Measurements from ENCODE around the gene ZBED1. TPM values are rescaled to one million over a fixed set of nuclear protein-coding genes. Genes with fewer than 3 reads are reported as not detected.
A peak's percentile ranks its signal among the peaks of the same experiment; 100 is the strongest.

Gene ZBED1
- total RNA-seq, 2 donors from 2014 or later = 33.3 to 44.6 TPM

GRCh38 chrX:2503591-2504500 lies 3.1 kb upstream of the ZBED1 start:
- no peak overlapping the region for H3K27ac ChIP-seq
- H3K27me3 ChIP-seq = no peaks in the 10 kb centered on the region
- H3K4me3 ChIP-seq = no peak overlapping the region
- no peak overlapping the region for H3K9ac ChIP-seq (ENCODE audit: low read depth in 2 of 2, low read length in 2 of 2)
- DNase-seq = no peak
- H3K9me3 ChIP-seq = no peaks in the 10 kb centered on the region
- no peak for TF ChIP-seq CTCF (IDR thresholded peaks at IDR 0.05)
- peaks cover 4% of the 10 kb centered on the region for H3K4me1 ChIP-seq
- intact Hi-C loops (cut with DNase I) = loop anchor here (5.0 to 10.0 kb wide), 2 partner anchors 92 to 111 kb away; no protein-coding TSS in a partner anchor
- H3K36me3 ChIP-seq = no peaks in the 10 kb centered on the region

- peak; percentile 34 for DNase-seq
- Histone ChIP-seq H3K27me3 (no peaks in the 10 kb centered on the region), H3K27ac (no peak overlapping the region), H3K9me3 (no peaks in the 10 kb centered on the region), H3K9ac (ENCODE audit: low read depth in 2 of 2, low read length in 2 of 2) (peak overlapping the region in 1 of 2 donors; percentile 51), H3K4me1 (peaks cover 4% of the 10 kb centered on the region), H3K4me3 (no peak overlapping the region), H3K36me3 (no peaks in the 10 kb centered on the region)
- intact Hi-C loops (cut with DNase I) = loop anchor here (5.0 to 10.0 kb wide), 2 partner anchors 91 to 112 kb away; no protein-coding TSS in a partner anchor
- TF ChIP-seq CTCF (IDR thresholded peaks at IDR 0.05) = no peak
Observed at GRCh38 chrX:2502668-2503519, 2.1 kb upstream of the ZBED1 start.

- Histone ChIP-seq H3K4me1 (peaks cover 10% of the 10 kb centered on the region), H3K36me3 (no peaks in the 10 kb centered on the region), H3K4me3 (no peak overlapping the region), H3K9ac (ENCODE audit: low read depth in 2 of 2, low read length in 2 of 2) (peak overlapping the region in 1 of 2 donors; percentile 51), H3K27me3 (no peaks in the 10 kb centered on the region), H3K9me3 (no peaks in the 10 kb centered on the region), H3K27ac (no peak overlapping the region)
- DNase-seq = no peak
- TF ChIP-seq CTCF (IDR thresholded peaks at IDR 0.05) = no peak
- intact Hi-C loops (cut with DNase I) = loop anchor here (5.0 to 10.0 kb wide), 2 partner anchors 90 to 113 kb away; no protein-coding TSS in a partner anchor
Observed at GRCh38 chrX:2502120-2502667, 1.4 kb upstream of the ZBED1 start.

- Histone ChIP-seq H3K27ac (no peak overlapping the region), H3K27me3 (no peaks in the 10 kb centered on the region), H3K9ac (ENCODE audit: low read depth in 2 of 2, low read length in 2 of 2) (peak overlapping the region in 1 of 2 donors; percentile 40), H3K4me1 (peaks cover 10% of the 10 kb centered on the region), H3K4me3 (no peak overlapping the region), H3K36me3 (no peaks in the 10 kb centered on the region), H3K9me3 (no peaks in the 10 kb centered on the region)
- TF ChIP-seq CTCF (IDR thresholded peaks at IDR 0.05) = no peak
- intact Hi-C loops (cut with DNase I) = loop anchor here (5.0 to 10.0 kb wide), 2 partner anchors 89 to 113 kb away; no protein-coding TSS in a partner anchor
- DNase-seq = no peak
Observed at GRCh38 chrX:2501559-2502102, 855 bp upstream of the ZBED1 start.

Data from colonic mucosa (tissue), 4 donors.